Smooth muscle cell (in vitro differentiated cells): ENCODE measurements around the gene ANO10. TPM values are rescaled to one million over a fixed set of nuclear protein-coding genes. Genes with fewer than 3 reads are reported as not detected.
"Not testable (repeated sequence)": the region's sequence is repeated elsewhere in the genome, so short reads cannot be mapped to it uniquely, and the experiment has no call there.

Experiments
- DNase-seq: peaks from one replicate; lab custom pipeline; 2025; ENCODE audit not compliant: unreplicated experiment; lab: John Stamatoyannopoulos, UW
- H2AFZ ChIP-seq: fragments of 200-600 bp; sonication (generic); 2 replicates; pipeline ENCODE4 v1.6.0; 2016; ENCODE audit warnings: antibody characterized with exemption, low read depth, mild to moderate bottlenecking
- H3F3A ChIP-seq: fragments of 200-600 bp; sonication (generic); 2 replicates; pipeline ENCODE4 v1.6.0; 2017; ENCODE audit warnings: antibody characterized with exemption, low read depth
- H3K27ac ChIP-seq: fragments of 200-600 bp; sonication (generic); 2 replicates; pipeline ENCODE4 v1.5.1; 2016; ENCODE audit warnings: low read depth, mild to moderate bottlenecking
- H3K27me3 ChIP-seq: fragments of 200-600 bp; sonication (generic); 2 replicates; pipeline ENCODE4 v1.6.1; 2016; ENCODE audit warnings: low read depth, mild to moderate bottlenecking
- H3K36me3 ChIP-seq: fragments of 200-600 bp; sonication (generic); 2 replicates; pipeline ENCODE4 v1.5.1; 2016; ENCODE audit warnings: low read depth
- H3K4me1 ChIP-seq: fragments of 200-600 bp; sonication (generic); 2 replicates; pipeline ENCODE4 v1.5.1; 2016; ENCODE audit warnings: low read depth
- H3K4me2 ChIP-seq: fragments of 200-600 bp; sonication (generic); 2 replicates; pipeline ENCODE4 v1.6.0; 2016; ENCODE audit warnings: mild to moderate bottlenecking
- H3K4me3 ChIP-seq: fragments of 200-600 bp; sonication (generic); 2 replicates; pipeline ENCODE4 v1.5.1; 2016; ENCODE audit warnings: mild to moderate bottlenecking
- H3K79me2 ChIP-seq: fragments of 200-600 bp; sonication (generic); 2 replicates; pipeline ENCODE4 v1.6.0; 2016; ENCODE audit warnings: low read depth, mild to moderate bottlenecking
- H3K9ac ChIP-seq: fragments of 200-600 bp; sonication (generic); 2 replicates; pipeline ENCODE4 v1.6.0; 2016; ENCODE audit warnings: low read depth
- H3K9me3 ChIP-seq: fragments of 200-600 bp; sonication (generic); replicated peaks from 2 replicates; pipeline ENCODE4 v1.5.1; 2016; ENCODE audit warnings: low read depth
- H4K20me1 ChIP-seq: fragments of 200-600 bp; sonication (generic); 2 replicates; pipeline ENCODE4 v1.6.0; 2016; ENCODE audit warnings: low read depth
- CTCF ChIP-seq: fragments of 200-600 bp; sonication (generic); IDR thresholded peaks from 2 replicates; pipeline ENCODE4 v1.5.1; 2017; ENCODE audit warnings: borderline replicate concordance, mild to moderate bottlenecking, antibody characterized with exemption; ENCODE audit not compliant: insufficient read depth, poor library complexity, severe bottlenecking
- WGBS: methylation state at CpG from one replicate; pipeline ENCODE4 v1.1.7; 2016; ENCODE audit warnings: low lambda C conversion rate; 5-methylcytosine and 5-hydroxymethylcytosine counted together
- polyA plus RNA-seq: library from polyadenylated mRNA; unstranded; fragments of >200 nt; fragmentation: Nextera tagmentation; extraction: Ambion mirVana; gene quantifications from 2 replicates; pipeline ENCODE4 v1.2.1, GENCODE V29; 2016
- total RNA-seq: library from RNA; depleted of rRNA; stranded (reverse); fragments of >200 nt; gene quantifications from 2 replicates; pipeline ENCODE4 v1.2.3, GENCODE V29; 2014

ANO10 gene
- total and polyA plus RNA-seq, 2 experiments from 2014 or later: 19.2 to 25.3 TPM

- DNase-seq: no peak
- Histone ChIP-seq H3F3A (no peaks in the 10 kb centered on the region), H3K9ac (no peak overlapping the region), H4K20me1 (no peaks in the 10 kb centered on the region), H3K4me1 (no peaks in the 10 kb centered on the region), H2AFZ (no peak overlapping the region), H3K4me2 (no peak overlapping the region), H3K79me2 (no peaks in the 10 kb centered on the region), H3K27ac (no peak overlapping the region), H3K4me3 (no peak overlapping the region), H3K36me3 (peaks cover 4% of the 10 kb centered on the region), H3K27me3 (no peaks in the 10 kb centered on the region), H3K9me3 (no peaks in the 10 kb centered on the region)
- TF ChIP-seq CTCF: no peak
- 92% methylated on average over 3 of the region's 3 CpGs for WGBS
These were observed 99.0 kb downstream of the ANO10 start for GRCh38 chr3:43522727-43523362.

- 97% methylated on average over 1 of the region's 1 CpG for WGBS
- Histone ChIP-seq H3K36me3 (peaks cover 4% of the 10 kb centered on the region), H3K27ac (no peak overlapping the region)
These were observed 99.9 kb downstream of the ANO10 start for GRCh38 chr3:43521941-43522340.

GRCh38 chr3:43518515-43518914 is 103.3 kb downstream of the ANO10 start:
- H3K27me3 ChIP-seq: not testable (repeated sequence)
- 99% methylated on average over 7 of the region's 7 CpGs for WGBS

More at GRCh38 chr3:43521941-43522340, 99.9 kb downstream of the ANO10 start:
- DNase-seq: no peak
- no peak overlapping the region for H3K4me3 ChIP-seq
- no peaks in the 10 kb centered on the region for H3K79me2 ChIP-seq
- no peak overlapping the region for H2AFZ ChIP-seq
- H4K20me1 ChIP-seq: no peaks in the 10 kb centered on the region
- TF ChIP-seq CTCF: no peak
- no peak overlapping the region for H3K9ac ChIP-seq
- H3F3A ChIP-seq: no peaks in the 10 kb centered on the region
- no peaks in the 10 kb centered on the region for H3K9me3 ChIP-seq
- no peak overlapping the region for H3K4me2 ChIP-seq
- H3K27me3 ChIP-seq: no peaks in the 10 kb centered on the region
- H3K4me1 ChIP-seq: no peaks in the 10 kb centered on the region

GRCh38 chr3:43515970-43516635 is 105.7 kb downstream of the ANO10 start:
- Histone ChIP-seq H3K9ac (no peak overlapping the region), H2AFZ (no peak overlapping the region), H3K9me3 (no peaks in the 10 kb centered on the region), H3K79me2 (no peaks in the 10 kb centered on the region), H3F3A (no peaks in the 10 kb centered on the region), H3K36me3 (peaks cover 4% of the 10 kb centered on the region), H3K4me2 (no peak overlapping the region), H3K27me3 (no peaks in the 10 kb centered on the region), H3K27ac (no peak overlapping the region), H3K4me1 (no peaks in the 10 kb centered on the region), H3K4me3 (no peak overlapping the region), H4K20me1 (no peaks in the 10 kb centered on the region)
- no peak for DNase-seq
- TF ChIP-seq CTCF: no peak
- 75% methylated on average over 9 of the region's 9 CpGs for WGBS

More at GRCh38 chr3:43518515-43518914, 103.3 kb downstream of the ANO10 start:
- DNase-seq, H3K27ac ChIP-seq, H4K20me1 ChIP-seq, H3K79me2 ChIP-seq, H3K36me3 ChIP-seq, H3K9me3 ChIP-seq, H3K4me1 ChIP-seq, H3F3A ChIP-seq, H3K4me3 ChIP-seq, H3K4me2 ChIP-seq, H2AFZ ChIP-seq, H3K9ac ChIP-seq: not testable (repeated sequence)
